H4 (cell line): ENCODE results near the gene ACSS2. TPM values are rescaled to one million over a fixed set of nuclear protein-coding genes. Genes with fewer than 3 reads are reported as not detected.

Source experiments
- total RNA-seq: library from RNA; depleted of rRNA; stranded (reverse); fragments of >200 nt; shearing (Covaris generic); gene quantifications from 2 replicates; pipeline ENCODE4 v1.2.3, GENCODE V29; 2014; rRNA removed

Gene ACSS2
- total RNA-seq, 1 experiment from 2014 or later = 14.1 TPM

Other genes starting within 250 kb of the ACSS2 start
- gene PIGU, start 199.5 kb upstream of the ACSS2 start, total RNA-seq = 20.9 and 35.8 TPM in 2 replicates
- 4.2 and 6.1 TPM in 2 replicates for gene TP53INP2, start 172.3 kb upstream of the ACSS2 start, total RNA-seq
- 3.4 and 7.9 TPM in 2 replicates for gene NCOA6, start 51.0 kb upstream of the ACSS2 start, total RNA-seq
- gene GGT7, start 3.8 kb upstream of the ACSS2 start, total RNA-seq = 0.76 and 0.99 TPM in 2 replicates
- 67.0 and 72.4 TPM in 2 replicates for gene GSS, start 79.2 kb downstream of the ACSS2 start, total RNA-seq
- 0.62 TPM in 1 of 2 replicates, not detected in the other for gene MYH7B, start 79.3 kb downstream of the ACSS2 start, total RNA-seq
- 27.5 and 38.0 TPM in 2 replicates for gene TRPC4AP, start 216.2 kb downstream of the ACSS2 start, total RNA-seq